NCI-H1694 treated with DMSO at 0.1 percent for 48 hours (cell line): ENCODE data around the gene COL2A1.

ENCODE experiments used
- DNase-seq: peaks from one replicate; lab custom pipeline; 2025; lab: John Stamatoyannopoulos, UW

COL2A1 gene

GRCh38 chr12:47989666-47990065, 14.6 kb downstream of the COL2A1 start:
- DNase-seq, result no peak

- no peak for DNase-seq
Measured at GRCh38 chr12:47989023-47989417, 15.3 kb downstream of the COL2A1 start.

DNA sequence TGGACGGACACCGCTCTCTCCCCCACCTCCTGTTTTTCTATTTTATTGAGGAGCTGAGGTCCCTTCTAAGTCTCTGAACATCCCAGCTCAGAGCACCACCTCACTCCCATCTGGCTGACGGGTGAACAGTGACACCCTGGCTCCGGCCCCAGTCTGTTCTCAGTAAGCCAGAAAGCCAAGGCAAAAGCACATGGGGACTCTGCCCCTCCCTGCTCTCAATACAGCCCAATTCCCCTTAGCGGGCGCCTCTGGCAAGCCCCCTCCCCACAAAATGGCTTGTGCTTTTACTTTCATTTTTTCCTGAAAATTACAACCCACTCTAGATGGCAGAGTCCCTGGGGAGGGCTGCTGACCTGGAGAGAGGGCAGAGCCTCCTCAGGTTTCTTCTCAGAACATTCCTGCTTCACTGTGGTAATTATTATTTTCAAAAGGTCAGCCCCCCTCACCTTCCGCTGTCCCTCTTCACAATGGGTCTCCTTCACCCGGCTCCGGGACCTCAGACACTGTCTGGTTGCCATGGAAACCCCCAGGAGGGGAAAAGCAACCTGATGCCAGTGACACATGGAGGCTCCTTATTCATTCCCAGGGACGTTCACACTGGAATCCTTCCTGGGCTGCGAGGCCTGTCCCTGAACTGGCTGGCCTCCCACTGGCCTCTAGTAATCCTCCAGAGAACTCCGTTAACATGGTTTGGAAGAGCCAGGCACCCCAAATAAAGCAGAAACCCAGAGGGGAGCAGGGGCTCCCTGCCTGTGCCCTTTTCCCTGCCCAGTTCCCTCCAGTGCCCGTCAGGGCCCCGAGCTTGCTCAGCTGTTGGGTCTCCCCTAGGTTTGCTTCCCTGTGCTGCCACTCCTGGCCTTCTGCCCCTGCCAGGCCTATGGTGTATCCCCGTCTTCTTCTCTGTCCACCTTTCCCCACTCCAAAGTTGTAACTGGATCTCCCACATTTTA, 15.9 kb downstream of the COL2A1 start:
- DNase-seq, result no peak

DNA sequence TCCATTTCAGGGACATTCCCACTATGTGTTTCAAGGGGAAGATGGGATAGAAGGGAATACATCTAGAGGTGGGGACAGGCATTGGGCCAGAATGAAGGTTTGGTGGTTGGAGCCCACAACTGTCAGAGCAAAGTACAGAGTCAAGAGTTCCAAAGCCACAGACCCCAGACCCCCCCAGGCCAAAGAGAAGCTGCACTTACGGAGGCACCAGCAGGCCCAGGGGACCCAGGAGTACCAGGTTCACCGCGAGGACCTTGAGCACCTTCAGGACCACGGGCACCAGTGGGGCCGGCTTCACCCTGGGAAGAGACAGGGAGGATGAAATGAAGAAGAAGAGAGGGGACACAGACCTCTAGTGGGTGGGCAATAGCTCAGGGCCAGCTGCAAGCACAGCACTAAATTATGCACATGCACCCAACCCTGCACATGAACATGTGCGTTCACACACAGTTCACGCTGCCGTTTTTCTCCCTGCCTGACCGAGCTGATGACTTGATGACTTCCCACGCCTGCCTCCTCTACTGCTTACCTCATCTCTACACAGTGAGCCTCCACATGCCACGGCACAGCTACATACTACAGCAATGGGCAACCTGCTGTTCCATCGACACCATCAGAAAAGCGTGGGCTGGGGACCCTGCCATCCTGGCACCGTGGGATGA, 16.7 kb downstream of the COL2A1 start:
- no peak for DNase-seq

- no peak for DNase-seq
Measured at GRCh38 chr12:47986832-47987231, 17.4 kb downstream of the COL2A1 start.

DNA sequence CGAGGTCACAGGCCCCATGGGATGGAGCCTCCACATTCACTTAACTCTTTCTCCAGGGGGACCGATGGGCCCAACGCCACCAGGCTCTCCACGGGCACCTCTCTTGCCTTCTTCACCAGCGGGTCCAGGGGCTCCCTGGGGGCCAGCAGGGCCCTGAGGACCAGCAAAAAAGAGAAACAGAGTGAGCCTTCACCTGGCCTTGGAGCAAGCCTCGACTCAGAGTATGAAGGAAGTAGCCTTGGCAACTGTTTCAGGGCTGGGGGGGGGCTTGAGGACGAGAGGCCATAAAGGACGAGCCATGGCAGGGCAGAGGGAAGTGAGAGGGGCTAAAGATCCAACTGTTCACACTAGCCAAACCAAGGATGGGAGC, 18.0 kb downstream of the COL2A1 start:
- DNase-seq, result no peak

- no peak for DNase-seq
Measured at GRCh38 chr12:47985596-47986290, 18.5 kb downstream of the COL2A1 start.

DNA sequence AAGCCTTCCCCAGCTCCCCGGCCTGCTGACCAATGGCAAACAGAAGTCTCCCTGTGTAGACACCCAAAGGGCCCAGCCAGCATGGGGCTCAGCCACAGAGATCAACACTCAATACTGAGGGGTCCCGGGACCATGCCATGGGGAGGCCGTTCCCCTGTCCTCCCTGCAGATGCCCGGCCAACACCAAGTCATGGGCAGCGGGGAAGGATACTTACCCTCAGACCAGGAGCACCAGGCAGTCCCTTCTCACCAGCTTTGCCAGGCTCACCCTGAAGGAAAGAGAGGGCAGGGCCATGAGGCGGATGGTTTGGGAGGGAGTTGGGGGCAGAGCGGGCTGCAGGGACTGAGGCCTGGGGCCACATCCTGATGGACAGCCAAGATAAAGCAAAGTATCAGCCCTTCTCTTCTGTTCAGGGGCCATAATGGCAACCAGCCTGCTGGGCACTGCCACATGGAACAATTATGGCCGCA, 19.9 kb downstream of the COL2A1 start:
- no peak for DNase-seq

GRCh38 chr12:47983541-47984115, 20.6 kb downstream of the COL2A1 start:
- DNase-seq, result no peak

DNA sequence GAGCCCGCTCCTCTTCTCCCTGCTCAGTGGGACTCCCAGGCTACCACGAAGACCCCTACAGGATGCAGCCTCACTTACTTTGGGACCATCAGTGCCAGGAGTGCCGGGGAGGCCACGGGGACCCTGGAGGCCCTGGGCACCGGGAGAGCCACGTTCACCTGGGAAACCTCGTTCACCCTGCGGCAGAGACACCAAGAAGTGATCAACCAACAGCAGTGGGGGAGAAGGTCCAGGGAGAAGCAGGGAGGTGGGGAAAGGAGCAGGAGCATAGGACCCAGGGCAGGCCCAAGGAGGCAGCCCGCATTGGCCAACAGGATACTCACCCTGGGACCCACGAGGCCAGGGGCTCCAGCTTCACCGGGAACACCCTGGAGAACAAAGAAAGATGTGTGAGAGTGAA, 21.5 kb downstream of the COL2A1 start:
- DNase-seq, result no peak

DNA sequence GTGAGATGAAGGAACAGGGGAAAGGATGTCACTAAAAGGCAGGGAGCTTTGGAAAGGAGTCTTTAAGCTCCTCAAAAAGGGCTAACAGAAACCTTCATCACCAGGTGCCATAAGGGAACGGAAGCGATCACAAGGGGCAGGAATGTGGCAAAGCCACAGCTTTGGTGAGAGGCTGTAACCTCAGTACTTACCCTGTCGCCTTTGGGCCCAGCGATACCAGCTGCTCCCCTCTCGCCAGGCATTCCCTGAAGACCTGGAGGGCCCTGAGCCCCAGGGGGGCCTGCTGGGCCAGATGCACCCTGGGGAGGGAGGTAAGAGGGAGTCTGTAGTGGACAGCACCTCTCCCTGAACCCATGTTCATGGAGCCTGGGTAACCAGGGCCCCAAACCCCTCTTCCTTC, 22.0 kb downstream of the COL2A1 start:
- DNase-seq, result no peak

- no peak for DNase-seq
Measured at GRCh38 chr12:47981496-47982260, 22.6 kb downstream of the COL2A1 start.

DNA sequence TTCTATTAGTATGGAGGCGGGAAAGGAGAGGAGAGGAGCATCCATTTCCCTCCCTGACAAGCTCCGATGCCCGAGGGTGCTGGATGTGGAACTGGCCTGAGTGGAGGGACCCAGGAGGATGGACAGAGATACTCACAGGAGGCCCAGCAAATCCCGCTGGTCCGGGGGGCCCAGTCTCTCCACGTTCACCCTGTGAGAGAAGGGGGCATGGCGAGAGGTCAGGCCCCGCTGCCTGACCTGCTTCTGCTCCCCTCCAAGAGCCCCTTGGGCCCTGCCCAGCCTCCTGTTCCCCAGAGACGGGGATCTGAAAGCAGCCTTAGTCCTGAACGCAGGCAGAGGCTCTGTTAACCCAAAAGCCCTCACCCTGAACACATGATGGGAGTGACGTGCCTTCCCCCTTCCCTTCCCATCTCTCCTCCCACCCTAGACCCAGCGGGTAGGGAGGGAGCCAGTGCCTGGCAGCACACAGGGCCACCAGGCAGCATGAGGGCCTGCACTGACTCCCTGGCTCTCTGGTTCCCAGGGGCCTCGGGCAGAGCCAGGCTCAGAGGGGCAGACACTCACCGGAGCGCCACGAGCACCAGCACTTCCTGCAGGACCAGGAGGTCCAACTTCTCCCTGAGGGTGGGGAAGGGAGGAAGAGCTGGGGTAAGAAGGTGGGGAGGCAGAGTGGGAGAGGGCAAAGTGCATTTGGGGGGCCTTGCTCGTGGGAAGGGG, 23.3 kb downstream of the COL2A1 start:
- no peak for DNase-seq

- no peak for DNase-seq
Measured at GRCh38 chr12:47980197-47980596, 24.1 kb downstream of the COL2A1 start.

DNA sequence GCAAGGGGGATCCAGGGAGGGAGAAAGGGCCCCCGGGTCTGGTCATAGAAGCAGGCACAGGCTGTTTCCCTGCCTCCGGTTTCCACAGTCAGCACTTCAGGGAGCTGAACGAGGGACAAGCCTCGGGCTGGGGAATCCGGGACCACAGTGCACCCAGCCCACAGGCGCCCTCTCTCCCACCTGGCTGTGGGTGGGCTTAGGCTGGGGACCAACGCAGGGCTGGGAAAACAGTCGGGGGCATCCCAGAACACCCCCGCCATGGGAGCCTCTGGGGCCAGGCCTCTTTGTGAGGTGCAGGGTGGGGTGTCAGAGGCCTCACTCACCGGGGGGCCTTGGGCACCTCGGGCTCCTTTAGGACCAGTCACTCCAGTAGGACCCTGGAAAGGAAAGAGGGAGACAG, 24.6 kb downstream of the COL2A1 start:
- DNase-seq, result no peak

DNA sequence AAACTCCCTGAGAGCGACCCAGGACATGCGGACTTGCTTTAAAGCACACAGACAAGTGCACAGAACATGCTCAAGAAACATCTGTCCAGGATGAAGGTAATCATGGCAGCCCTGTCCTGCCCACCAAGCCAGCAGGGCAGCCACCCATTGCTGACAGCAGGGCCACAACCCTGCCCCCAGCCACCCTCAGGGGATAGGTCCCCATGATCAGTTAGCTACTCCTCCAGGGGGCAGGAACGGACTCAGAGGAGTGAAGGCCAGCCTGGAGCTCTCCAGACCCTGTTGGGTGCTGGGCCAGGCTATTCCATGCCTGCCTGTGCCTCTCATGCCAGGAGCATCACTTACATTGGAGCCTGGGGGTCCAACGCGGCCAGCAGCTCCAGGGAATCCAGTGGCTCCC, 25.1 kb downstream of the COL2A1 start:
- no peak for DNase-seq

- no peak for DNase-seq
Measured at GRCh38 chr12:47978598-47978873, 25.7 kb downstream of the COL2A1 start.

GRCh38 chr12:47977772-47978597, 26.3 kb downstream of the COL2A1 start:
- DNase-seq, result no peak

DNA sequence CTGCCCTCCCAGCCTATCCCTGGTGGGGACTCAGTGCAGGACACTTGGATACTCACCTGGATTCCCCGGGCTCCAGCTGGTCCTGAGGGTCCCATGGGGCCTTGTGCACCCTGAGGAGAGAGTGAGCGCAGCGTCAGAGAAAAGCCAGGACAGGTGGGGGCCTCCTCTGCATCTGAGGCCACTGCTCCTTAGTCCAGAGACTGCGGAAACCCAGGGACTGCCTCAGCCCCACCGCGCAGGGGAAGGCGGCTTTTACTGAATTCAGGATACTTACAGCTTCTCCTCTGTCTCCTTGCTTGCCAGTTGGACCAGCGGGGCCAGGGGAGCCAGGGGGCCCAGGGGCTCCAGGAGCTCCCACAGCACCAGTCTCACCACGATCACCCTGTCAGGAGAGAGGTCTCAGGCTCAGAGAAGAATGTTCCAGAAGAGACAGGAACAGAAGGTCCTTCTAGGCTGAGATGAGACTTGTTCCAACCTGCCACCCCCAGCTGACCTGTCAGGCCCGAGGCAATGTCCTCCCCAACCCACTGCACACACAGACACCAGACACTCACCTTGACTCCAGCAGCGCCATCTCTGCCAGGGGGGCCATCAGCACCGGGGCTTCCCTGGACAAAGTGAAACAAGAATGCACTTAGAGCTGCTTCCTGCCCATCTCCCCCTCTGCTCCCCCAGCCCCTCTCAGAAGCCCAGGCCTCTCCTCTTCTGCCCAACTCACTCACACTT, 27.1 kb downstream of the COL2A1 start:
- DNase-seq, result no peak

DNA sequence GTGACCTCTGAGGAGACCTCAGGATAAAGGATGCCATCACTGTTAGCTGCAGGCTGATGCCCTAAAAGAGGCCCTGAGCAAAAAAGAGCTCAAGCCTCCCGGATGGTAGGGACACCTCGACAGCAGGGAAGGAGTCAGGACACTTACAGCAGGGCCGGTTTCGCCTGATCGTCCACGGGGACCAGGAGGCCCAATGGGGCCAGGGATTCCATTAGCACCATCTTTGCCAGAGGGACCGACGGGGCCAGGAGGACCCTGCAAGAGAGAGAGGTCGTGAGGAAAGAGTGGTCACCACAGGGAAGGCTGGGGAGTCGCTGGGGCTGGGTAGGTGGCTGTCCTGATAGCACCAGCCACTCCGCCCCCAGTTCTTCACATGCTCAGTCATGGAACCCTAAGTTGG, 28.5 kb downstream of the COL2A1 start:
- DNase-seq, result no peak
